ENCODE results near the gene INPP5A.

DNA sequence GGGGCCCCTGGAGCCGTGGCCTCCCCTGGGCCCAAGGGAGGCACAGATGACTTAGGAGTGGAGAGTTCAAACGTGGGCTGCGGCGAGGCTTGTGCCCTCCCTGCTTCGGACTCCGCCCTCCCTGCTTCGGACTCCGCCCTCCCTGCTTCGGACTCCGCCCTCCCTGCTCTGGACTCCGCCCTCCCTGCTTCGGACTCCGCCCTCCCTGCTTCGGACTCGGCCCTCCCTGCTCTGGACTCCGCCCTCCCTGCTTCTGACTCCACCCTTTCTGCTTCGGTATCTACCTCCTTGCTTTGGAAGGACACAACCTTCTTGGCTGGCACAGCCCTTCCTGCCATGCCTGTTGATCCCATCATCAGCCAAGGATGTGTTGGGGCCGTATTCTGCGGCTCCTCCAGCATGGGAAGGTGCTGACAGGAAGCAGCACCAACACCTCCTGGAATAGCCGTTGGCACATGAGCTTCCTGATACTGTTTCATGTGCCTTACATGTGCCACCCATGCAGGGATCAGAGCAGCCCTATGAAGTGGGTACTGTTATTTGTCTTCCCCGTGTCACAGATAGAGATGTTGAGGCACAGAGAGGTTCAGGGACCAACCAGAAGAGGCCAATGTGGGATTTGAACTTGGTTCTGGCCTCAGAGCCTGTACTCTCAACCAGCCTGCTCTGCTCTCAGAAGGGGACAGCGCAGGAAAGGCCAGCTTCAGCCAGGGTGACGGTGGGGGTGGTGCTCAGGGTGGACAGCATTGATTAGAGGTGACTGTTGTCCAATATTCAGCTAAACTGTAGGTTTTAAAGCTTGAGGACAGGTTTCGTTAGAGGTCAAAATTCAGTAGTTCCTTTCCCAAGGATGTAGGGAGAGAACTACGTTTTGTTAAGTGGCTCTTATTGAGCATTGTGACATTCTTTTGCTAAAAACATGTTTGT lies 133.9 kb downstream of the INPP5A start:
- TF ChIP-seq, protein P1, sequence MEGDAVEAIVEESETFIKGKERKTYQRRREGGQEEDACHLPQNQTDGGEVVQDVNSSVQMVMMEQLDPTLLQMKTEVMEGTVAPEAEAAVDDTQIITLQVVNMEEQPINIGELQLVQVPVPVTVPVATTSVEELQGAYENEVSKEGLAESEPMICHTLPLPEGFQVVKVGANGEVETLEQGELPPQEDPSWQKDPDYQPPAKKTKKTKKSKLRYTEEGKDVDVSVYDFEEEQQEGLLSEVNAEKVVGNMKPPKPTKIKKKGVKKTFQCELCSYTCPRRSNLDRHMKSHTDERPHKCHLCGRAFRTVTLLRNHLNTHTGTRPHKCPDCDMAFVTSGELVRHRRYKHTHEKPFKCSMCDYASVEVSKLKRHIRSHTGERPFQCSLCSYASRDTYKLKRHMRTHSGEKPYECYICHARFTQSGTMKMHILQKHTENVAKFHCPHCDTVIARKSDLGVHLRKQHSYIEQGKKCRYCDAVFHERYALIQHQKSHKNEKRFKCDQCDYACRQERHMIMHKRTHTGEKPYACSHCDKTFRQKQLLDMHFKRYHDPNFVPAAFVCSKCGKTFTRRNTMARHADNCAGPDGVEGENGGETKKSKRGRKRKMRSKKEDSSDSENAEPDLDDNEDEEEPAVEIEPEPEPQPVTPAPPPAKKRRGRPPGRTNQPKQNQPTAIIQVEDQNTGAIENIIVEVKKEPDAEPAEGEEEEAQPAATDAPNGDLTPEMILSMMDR (IDR thresholded peaks at IDR 0.05; ENCODE audit: insufficient read depth, low read length): no peak
- no peak for TF ChIP-seq POLR2AphosphoS5 (IDR thresholded peaks at IDR 0.05; ENCODE audit: low read depth)
